HepG2 (cell line): ENCODE results near the gene HBS1L. TPM values are rescaled to one million over a fixed set of nuclear protein-coding genes. Genes with fewer than 3 reads are reported as not detected.

Experiments used
- ARNTL ChIP-seq: sonication (generic); formaldehyde crosslinking; IDR thresholded peaks from 2 replicates; pipeline ENCODE4 v1.4.0; 2020; ENCODE audit warnings: mild to moderate bottlenecking, missing genetic modification reagents
- HNF1A ChIP-seq, 2 experiments: sonication (generic) in 1 of 2; formaldehyde crosslinking in 1 of 2; IDR thresholded peaks; 2 replicates each; pipeline versions ENCODE4 v1.4.0 to v1.6.1; 2016 to 2020; ENCODE audit warnings: borderline replicate concordance in 1 of 2, low read depth in 1 of 2, mild to moderate bottlenecking in 1 of 2, missing genetic modification reagents in 1 of 2
- MEIS2 ChIP-seq: sonication (generic); formaldehyde crosslinking; IDR thresholded peaks from 2 replicates; pipeline ENCODE4 v1.9.0; 2021; ENCODE audit warnings: mild to moderate bottlenecking, missing genetic modification reagents
- MIER2 ChIP-seq: IDR thresholded peaks from 2 replicates; pipeline ENCODE4 v1.6.1; 2016; ENCODE audit warnings: missing biosample characterization, missing genetic modification reagents
- MYPOP ChIP-seq: sonication (generic); formaldehyde crosslinking; IDR thresholded peaks from 2 replicates; pipeline ENCODE4 v1.8.1; 2023; ENCODE audit warnings: mild to moderate bottlenecking, moderate library complexity, missing genetic modification reagents
- POLR2AphosphoS5 ChIP-seq: IDR thresholded peaks from 2 replicates; pipeline ENCODE4 v1.6.1; 2012; ENCODE audit warnings: low read depth, low read length
- SAFB2 ChIP-seq: sonication (generic); formaldehyde crosslinking; IDR thresholded peaks from 2 replicates; pipeline ENCODE4 v1.5.1; 2020; ENCODE audit warnings: missing genetic modification reagents, low read depth, mild to moderate bottlenecking, borderline replicate concordance
- SRF ChIP-seq: IDR thresholded peaks from 2 replicates; pipeline ENCODE4 v1.6.1; 2011; ENCODE audit warnings: mild to moderate bottlenecking, low read depth, low read length, moderate library complexity
- TCF7L2 ChIP-seq: IDR thresholded peaks from 2 replicates; pipeline ENCODE4 v1.6.1; 2011; ENCODE audit warnings: mild to moderate bottlenecking, low read depth, low read length, moderate library complexity
- TEAD2 ChIP-seq: sonication (generic); formaldehyde crosslinking; IDR thresholded peaks from 2 replicates; pipeline ENCODE4 v1.9.0; 2021; ENCODE audit warnings: missing genetic modification reagents
- ZBTB8A ChIP-seq: sonication (generic); formaldehyde crosslinking; IDR thresholded peaks from 2 replicates; pipeline ENCODE4 v1.4.0; 2020; ENCODE audit warnings: mild to moderate bottlenecking, low read depth, missing genetic modification reagents, borderline replicate concordance
- ZNF557 ChIP-seq: sonication (generic); formaldehyde crosslinking; IDR thresholded peaks from 2 replicates; pipeline ENCODE4 v1.4.0; 2020; ENCODE audit warnings: missing genetic modification reagents
- ZNF589 ChIP-seq: sonication (generic); formaldehyde crosslinking; conservative IDR thresholded peaks from 2 replicates; pipeline ENCODE4 v1.8.0; 2022; ENCODE audit warnings: mild to moderate bottlenecking, moderate library complexity, missing genetic modification reagents
- ZSCAN29 ChIP-seq: sonication (generic); formaldehyde crosslinking; conservative IDR thresholded peaks from 2 replicates; pipeline ENCODE4 v1.4.0; 2020; ENCODE audit warnings: mild to moderate bottlenecking, missing genetic modification reagents
- polyA plus RNA-seq, 8 experiments: library from polyadenylated mRNA; depleted of rRNA in 3 of 8; stranded (reverse) in 7 of 8; unstranded in 1 of 8; fragments of >200 nt; fragmentation: Illumina TruSeq in 4 of 8; extraction: Trizol in 4 of 8; gene quantifications; 2 replicates each; pipeline versions ENCODE4 v1.2.1 to v1.2.3, GENCODE V29; 2011 to 2016; ENCODE audit warnings: low read depth in 4 of 8, missing spikeins in 1 of 8, mixed read lengths in 1 of 8; ENCODE audit not compliant: insufficient read depth in 1 of 8
- total RNA-seq, 5 experiments: library from RNA; depleted of rRNA; stranded (reverse); fragments of >200 nt; fragmentation: Illumina TruSeq; extraction: Trizol; gene quantifications; 2 replicates each; pipeline ENCODE4 v1.2.3, GENCODE V29; 2016; ENCODE audit warnings: low read depth in 1 of 5
- TF ChIP-seq, protein P1 (sequence below): sonication (generic); formaldehyde crosslinking; IDR thresholded peaks from 2 replicates; pipeline ENCODE4 v1.4.0; 2020; ENCODE audit warnings: missing genetic modification reagents, borderline replicate concordance
- TF ChIP-seq, protein P2 (sequence below): sonication (generic); formaldehyde crosslinking; IDR thresholded peaks from 2 replicates; pipeline ENCODE4 v1.5.0; 2020; ENCODE audit warnings: mild to moderate bottlenecking, missing genetic modification reagents

HBS1L gene
- total and polyA plus RNA-seq, 2 of the 13 experiments (the other 11 are each of a cell fraction or from before 2014, with no cell fraction given) = 44.1 to 138 TPM

DNA sequence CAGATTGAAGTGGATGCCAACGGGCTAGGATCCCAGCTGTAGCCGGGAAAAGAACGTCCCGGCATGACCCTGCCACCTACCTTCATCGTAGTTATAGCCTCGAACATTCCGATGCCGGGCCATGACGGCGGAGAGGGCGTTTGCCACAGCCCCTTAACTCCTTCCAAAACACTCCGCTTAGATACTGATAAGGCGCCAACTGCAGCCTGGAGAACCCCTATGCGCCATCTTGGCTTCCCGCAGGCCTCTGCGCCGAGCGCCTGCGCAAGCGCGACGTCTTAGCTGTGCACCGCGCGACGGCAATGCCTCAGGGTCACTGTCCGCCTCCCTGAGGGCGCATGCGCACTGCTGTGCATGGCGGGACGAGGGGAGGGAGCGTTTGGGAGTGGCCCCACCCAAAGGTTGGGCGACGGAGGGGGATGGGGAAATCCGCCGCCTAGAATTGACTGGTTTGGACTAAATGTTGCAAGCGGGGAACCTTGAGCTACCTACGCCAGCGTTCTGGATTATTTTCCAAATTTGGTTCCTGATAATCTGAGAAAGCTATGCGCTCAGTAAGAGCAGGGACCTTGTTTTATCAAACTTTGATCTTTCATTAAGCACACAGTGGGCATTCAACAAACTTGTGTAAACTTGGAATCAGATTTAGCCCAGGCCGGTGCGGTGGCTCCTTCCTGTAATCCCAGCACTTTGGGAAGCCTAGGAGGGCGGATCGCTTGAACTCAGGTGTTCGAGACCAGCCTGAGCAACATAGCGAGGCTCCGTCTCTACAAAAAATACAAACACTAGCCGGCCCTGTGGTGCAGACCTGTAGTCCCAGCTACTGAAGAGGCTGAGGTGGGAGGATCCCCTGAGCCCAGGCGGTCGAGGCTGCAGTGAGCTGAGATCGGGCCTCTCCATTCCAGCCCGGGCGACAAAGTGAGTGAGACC lies at the start of gene HBS1L (continued):
- TF ChIP-seq ZNF557 (CRISPR knock-in tag) (peak; percentile 70), HNF1A (IDR thresholded peaks at IDR 0.05; ENCODE audit: low read depth) (peak; percentile 52; the same call in 1 of the 2 replicates), HNF1A (CRISPR knock-in tag; IDR thresholded peaks at IDR 0.05; ENCODE audit: borderline replicate concordance) (peak; percentile 72; the same call in 1 of the 2 replicates), SAFB2 (peak; percentile 89), SRF (no peak), MIER2 (CRISPR knock-in tag) (no peak), TEAD2 (CRISPR knock-in tag) (no peak), POLR2AphosphoS5 (peak; percentile 95), MYPOP (CRISPR knock-in tag) (peak; percentile 87), ARNTL (CRISPR knock-in tag) (no peak; the same call in 1 of the 2 replicates), MEIS2 (CRISPR knock-in tag) (0 out of 2 replicates have a peak, but pooled peaks have one; percentile 10), TCF7L2 (no peak), ZNF589 (CRISPR knock-in tag) (no peak; the same call in 1 of the 2 replicates), ZSCAN29 (peak; percentile 64; the same call in 1 of the 2 replicates), ZBTB8A (CRISPR knock-in tag) (no peak)
- TF ChIP-seq, protein P1, sequence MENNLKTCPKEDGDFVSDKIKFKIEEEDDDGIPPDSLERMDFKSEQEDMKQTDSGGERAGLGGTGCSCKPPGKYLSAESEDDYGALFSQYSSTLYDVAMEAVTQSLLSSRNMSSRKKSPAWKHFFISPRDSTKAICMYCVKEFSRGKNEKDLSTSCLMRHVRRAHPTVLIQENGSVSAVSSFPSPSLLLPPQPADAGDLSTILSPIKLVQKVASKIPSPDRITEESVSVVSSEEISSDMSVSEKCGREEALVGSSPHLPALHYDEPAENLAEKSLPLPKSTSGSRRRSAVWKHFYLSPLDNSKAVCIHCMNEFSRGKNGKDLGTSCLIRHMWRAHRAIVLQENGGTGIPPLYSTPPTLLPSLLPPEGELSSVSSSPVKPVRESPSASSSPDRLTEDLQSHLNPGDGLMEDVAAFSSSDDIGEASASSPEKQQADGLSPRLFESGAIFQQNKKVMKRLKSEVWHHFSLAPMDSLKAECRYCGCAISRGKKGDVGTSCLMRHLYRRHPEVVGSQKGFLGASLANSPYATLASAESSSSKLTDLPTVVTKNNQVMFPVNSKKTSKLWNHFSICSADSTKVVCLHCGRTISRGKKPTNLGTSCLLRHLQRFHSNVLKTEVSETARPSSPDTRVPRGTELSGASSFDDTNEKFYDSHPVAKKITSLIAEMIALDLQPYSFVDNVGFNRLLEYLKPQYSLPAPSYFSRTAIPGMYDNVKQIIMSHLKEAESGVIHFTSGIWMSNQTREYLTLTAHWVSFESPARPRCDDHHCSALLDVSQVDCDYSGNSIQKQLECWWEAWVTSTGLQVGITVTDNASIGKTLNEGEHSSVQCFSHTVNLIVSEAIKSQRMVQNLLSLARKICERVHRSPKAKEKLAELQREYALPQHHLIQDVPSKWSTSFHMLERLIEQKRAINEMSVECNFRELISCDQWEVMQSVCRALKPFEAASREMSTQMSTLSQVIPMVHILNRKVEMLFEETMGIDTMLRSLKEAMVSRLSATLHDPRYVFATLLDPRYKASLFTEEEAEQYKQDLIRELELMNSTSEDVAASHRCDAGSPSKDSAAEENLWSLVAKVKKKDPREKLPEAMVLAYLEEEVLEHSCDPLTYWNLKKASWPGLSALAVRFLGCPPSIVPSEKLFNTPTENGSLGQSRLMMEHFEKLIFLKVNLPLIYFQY (CRISPR knock-in tag) = 0 out of 2 replicates have a peak, but pooled peaks have one; percentile 48
- TF ChIP-seq, protein P2, sequence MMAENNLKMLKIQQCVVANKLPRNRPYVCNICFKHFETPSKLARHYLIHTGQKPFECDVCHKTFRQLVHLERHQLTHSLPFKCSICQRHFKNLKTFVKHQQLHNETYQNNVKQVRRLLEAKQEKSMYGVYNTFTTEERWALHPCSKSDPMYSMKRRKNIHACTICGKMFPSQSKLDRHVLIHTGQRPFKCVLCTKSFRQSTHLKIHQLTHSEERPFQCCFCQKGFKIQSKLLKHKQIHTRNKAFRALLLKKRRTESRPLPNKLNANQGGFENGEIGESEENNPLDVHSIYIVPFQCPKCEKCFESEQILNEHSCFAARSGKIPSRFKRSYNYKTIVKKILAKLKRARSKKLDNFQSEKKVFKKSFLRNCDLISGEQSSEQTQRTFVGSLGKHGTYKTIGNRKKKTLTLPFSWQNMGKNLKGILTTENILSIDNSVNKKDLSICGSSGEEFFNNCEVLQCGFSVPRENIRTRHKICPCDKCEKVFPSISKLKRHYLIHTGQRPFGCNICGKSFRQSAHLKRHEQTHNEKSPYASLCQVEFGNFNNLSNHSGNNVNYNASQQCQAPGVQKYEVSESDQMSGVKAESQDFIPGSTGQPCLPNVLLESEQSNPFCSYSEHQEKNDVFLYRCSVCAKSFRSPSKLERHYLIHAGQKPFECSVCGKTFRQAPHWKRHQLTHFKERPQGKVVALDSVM (CRISPR knock-in tag) = peak; percentile 84; the same call in 1 of the 2 replicates
